ENCODE data around the gene PDXK.

DNA sequence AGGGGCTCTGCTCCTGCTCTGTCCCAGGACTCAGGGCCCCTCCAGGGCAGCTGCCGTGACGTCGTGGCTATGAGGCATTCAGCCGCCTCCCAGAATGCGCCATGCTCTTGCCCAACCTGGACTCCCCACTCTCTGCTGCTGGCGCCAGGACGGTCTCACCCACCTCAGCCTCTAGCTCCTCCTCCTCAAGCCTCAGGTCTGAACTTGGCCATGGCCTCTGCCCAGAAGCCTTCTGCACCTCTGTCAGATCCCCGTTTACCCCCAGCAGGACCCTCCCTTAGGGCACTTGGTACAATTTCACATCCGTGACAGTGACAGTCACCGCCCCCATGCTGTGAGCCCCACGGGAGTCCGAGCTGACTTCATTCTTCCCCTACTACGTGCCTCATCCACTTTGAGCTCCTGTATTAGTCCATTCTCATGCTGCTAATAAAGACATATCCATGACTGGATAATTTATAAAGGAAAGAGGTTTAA is 52.3 kb downstream of the PDXK start:
- TF ChIP-seq, protein P1, sequence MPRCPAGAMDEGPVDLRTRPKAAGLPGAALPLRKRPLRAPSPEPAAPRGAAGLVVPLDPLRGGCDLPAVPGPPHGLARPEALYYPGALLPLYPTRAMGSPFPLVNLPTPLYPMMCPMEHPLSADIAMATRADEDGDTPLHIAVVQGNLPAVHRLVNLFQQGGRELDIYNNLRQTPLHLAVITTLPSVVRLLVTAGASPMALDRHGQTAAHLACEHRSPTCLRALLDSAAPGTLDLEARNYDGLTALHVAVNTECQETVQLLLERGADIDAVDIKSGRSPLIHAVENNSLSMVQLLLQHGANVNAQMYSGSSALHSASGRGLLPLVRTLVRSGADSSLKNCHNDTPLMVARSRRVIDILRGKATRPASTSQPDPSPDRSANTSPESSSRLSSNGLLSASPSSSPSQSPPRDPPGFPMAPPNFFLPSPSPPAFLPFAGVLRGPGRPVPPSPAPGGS (IDR thresholded peaks at IDR 0.05; ENCODE audit: borderline replicate concordance, insufficient read depth, low read depth, low read length, poor library complexity, severe bottlenecking), result no peak
- TF ChIP-seq SRF (IDR thresholded peaks at IDR 0.05; ENCODE audit: low read depth in 2 of 2, low read length in 2 of 2), result no peak
- TF ChIP-seq SIN3A (IDR thresholded peaks at IDR 0.05; ENCODE audit: low read depth, low read length), result no peak
- no peak for TF ChIP-seq POLR2AphosphoS5 (IDR thresholded peaks at IDR 0.05; ENCODE audit: low read length)
- no peak for TF ChIP-seq NFYB (IDR thresholded peaks at IDR 0.05; ENCODE audit: insufficient read depth, low read depth, low read length)
- TF ChIP-seq, protein P2, sequence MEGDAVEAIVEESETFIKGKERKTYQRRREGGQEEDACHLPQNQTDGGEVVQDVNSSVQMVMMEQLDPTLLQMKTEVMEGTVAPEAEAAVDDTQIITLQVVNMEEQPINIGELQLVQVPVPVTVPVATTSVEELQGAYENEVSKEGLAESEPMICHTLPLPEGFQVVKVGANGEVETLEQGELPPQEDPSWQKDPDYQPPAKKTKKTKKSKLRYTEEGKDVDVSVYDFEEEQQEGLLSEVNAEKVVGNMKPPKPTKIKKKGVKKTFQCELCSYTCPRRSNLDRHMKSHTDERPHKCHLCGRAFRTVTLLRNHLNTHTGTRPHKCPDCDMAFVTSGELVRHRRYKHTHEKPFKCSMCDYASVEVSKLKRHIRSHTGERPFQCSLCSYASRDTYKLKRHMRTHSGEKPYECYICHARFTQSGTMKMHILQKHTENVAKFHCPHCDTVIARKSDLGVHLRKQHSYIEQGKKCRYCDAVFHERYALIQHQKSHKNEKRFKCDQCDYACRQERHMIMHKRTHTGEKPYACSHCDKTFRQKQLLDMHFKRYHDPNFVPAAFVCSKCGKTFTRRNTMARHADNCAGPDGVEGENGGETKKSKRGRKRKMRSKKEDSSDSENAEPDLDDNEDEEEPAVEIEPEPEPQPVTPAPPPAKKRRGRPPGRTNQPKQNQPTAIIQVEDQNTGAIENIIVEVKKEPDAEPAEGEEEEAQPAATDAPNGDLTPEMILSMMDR (IDR thresholded peaks at IDR 0.05 in 2 of 3, conservative IDR thresholded peaks at IDR 0.05 in 1 of 3; ENCODE audit: control insufficient read depth in 2 of 3, extremely low read depth in 1 of 3, insufficient read depth in 1 of 3, low read depth in 3 of 3, low read length in 3 of 3), result no peak

All from GM12878 (cell line).